IMR-90 (cell line): ENCODE data around the gene COQ8A. TPM values are rescaled to one million over a fixed set of nuclear protein-coding genes. Genes with fewer than 3 reads are reported as not detected.

ENCODE experiments used
- FOS ChIP-seq: fragments of 150-350 bp; IDR thresholded peaks from 2 replicates; pipeline ENCODE4 v1.6.1; 2016; ENCODE audit warnings: low read depth, low read length
- MXI1 ChIP-seq: IDR thresholded peaks from 2 replicates; pipeline ENCODE4 v1.6.1; 2012; ENCODE audit warnings: low read depth, mild to moderate bottlenecking, low read length, moderate library complexity, borderline replicate concordance
- SMC3 ChIP-seq: fragments of 150-350 bp; IDR thresholded peaks from 2 replicates; pipeline ENCODE4 v1.6.1; 2016; ENCODE audit warnings: low read depth, mild to moderate bottlenecking, antibody characterized with exemption, low read length, moderate library complexity
- USF2 ChIP-seq: fragments of 150-350 bp; IDR thresholded peaks from 2 replicates; pipeline ENCODE4 v1.6.1; 2017; ENCODE audit warnings: mild to moderate bottlenecking, antibody characterized with exemption, low read length, low read depth
- polyA plus RNA-seq, 3 experiments: library from polyadenylated mRNA; depleted of rRNA; stranded (reverse); fragments of >200 nt; gene quantifications; 2 replicates each; pipeline ENCODE4 v1.2.3, GENCODE V29; 2012; ENCODE audit warnings: low replicate concordance in 1 of 3
- total RNA-seq: library from RNA; depleted of rRNA; stranded (reverse); fragments of >200 nt; gene quantifications from 2 replicates; pipeline ENCODE4 v1.2.3, GENCODE V29; 2012

COQ8A gene
- total and polyA plus RNA-seq, 2 of the 4 experiments (the other 2 are of a cell fraction) = 3.8 to 6.1 TPM

DNA sequence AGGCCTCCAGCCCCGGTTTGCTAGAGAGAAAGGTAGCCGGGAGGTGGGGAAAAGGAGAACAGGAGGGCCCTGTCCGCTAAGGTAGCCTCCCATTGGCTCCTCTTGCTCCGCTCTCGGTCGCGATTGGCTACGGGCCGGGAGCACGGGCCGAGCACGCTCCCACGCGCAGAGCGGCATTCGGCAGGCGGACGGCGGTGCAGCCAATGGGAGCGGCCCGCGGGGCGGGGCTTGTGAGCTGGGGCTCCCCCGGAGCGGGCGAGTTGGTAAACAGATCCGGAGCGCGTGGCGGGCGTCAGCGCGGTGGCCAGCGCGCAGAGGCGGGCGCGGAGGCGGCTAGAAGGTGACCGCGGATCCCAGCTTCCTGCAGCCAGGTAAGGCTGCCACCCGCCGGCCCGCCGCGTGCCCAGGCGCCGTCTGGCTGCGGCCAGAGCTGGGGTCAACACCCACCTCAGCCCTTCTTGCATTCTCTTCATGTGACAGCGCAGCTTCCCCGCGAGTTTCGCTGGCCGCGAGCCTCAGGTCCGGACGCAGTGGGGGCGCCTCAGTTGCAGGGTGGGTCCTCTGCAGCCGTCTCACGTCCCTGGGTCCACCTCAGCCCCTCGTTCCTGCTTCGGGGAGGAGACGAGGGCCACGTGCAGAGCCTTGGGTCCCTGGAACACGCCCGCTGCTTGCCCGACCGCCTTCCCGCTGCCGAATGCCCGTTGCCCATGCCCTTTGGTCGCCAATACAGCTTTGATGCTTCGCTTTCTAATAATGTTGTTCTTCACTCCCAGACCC, at the start of gene COQ8A (continued):
- TF ChIP-seq USF2 = peak; percentile 77
- no peak for TF ChIP-seq SMC3
- peak; percentile 63 for TF ChIP-seq MXI1
- peak; percentile 75 for TF ChIP-seq FOS
